GM12865 (cell line): ENCODE measurements around the gene PLK4.
"Not testable (repeated sequence)": the region's sequence is repeated elsewhere in the genome, so short reads cannot be mapped to it uniquely, and the experiment has no call there.

ENCODE experiments used
- DNase-seq: peaks from one replicate; pipeline ENCODE4 v3.0.0; 2010; ENCODE audit warnings: low read depth
- H3K4me3 ChIP-seq: 2 replicates; pipeline ENCODE4 v1.5.1; 2011; ENCODE audit warnings: mild to moderate bottlenecking, low read depth, low read length, control low read depth
- CTCF ChIP-seq: IDR thresholded peaks from 2 replicates; pipeline ENCODE4 v1.5.1; 2011; ENCODE audit warnings: low read length, control low read depth, low read depth, inconsistent platforms; ENCODE audit not compliant: insufficient read depth; ENCODE audit errors: missing control alignments

PLK4 gene

GRCh38 chr4:127930175-127930574, 49.5 kb downstream of the PLK4 start:
- DNase-seq: no peak
- TF ChIP-seq CTCF: no peak
- H3K4me3 ChIP-seq: no peak overlapping the region

GRCh38 chr4:127931836-127932235, 51.1 kb downstream of the PLK4 start:
- DNase-seq: not testable (repeated sequence)

DNA sequence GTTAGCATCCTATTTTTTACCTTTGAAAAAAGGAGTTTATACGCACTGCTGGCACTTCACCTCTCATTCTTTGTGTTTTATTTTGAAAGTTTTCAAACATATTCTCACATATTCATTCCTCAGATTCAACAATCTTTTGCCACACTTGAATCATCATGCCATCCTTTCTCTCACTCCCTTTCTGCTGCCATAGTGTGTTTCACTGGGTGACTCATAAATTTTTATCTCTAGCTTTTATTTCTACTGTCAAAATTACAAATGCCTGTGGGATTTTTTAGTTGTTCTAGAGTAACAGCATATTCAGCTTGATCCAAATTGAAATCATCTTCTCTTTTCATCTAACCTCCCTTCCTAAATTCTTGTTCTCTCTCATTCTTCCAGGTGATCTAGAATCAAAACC, 56.3 kb downstream of the PLK4 start:
- no peak for TF ChIP-seq CTCF
- no peak for DNase-seq
- no peak overlapping the region for H3K4me3 ChIP-seq

More at GRCh38 chr4:127931836-127932235, 51.1 kb downstream of the PLK4 start:
- H3K4me3 ChIP-seq: not testable (repeated sequence)
